Lower leg skin (tissue), 4 donors: ENCODE data around the gene DGCR2. TPM values are rescaled to one million over a fixed set of nuclear protein-coding genes. Genes with fewer than 3 reads are reported as not detected.

ENCODE experiments used
- DNase-seq, 2 donors: peaks; one replicate each; pipeline ENCODE4 v3.0.0-alpha.2; 2019; ENCODE audit warnings: low spot score in 2 of 2
- H3K4me3 ChIP-seq: fragments of 200-600 bp; sonication (generic); 2 replicates; pipeline ENCODE4 v1.5.1; 2017; ENCODE audit warnings: mild to moderate bottlenecking, low read depth; ENCODE audit not compliant: poor library complexity, severe bottlenecking
- CTCF ChIP-seq, 3 donors: fragments of 450-650 bp; IDR thresholded peaks; one replicate each; pipeline ENCODE4 v1.5.1; 2016; ENCODE audit warnings: antibody characterized with exemption in 3 of 3, mild to moderate bottlenecking in 3 of 3, moderate library complexity in 2 of 3
- POLR2A ChIP-seq, 2 donors: fragments of 450-650 bp; IDR thresholded peaks; one replicate each; pipeline ENCODE4 v1.6.1; 2016 to 2017; ENCODE audit warnings: antibody characterized with exemption in 2 of 2, mild to moderate bottlenecking in 1 of 2, moderate library complexity in 1 of 2
- WGBS, 2 donors: methylation state at CpG; one replicate each; pipeline ENCODE4 v1.1.5; 2018; 5-methylcytosine and 5-hydroxymethylcytosine counted together
- intact Hi-C: fragments of 100-400 bp; cut with DNase I; formaldehyde crosslinking; loops from one replicate; pipeline ENCODE4 v1.15.0; 2023; ENCODE audit warnings: low total_unique reads
- total RNA-seq, 4 donors: library from RNA; depleted of rRNA; stranded (reverse); fragments of >200 nt; gene quantifications; one replicate each; pipeline ENCODE4 v1.1.0, GENCODE V29; 2016

Gene DGCR2
- total RNA-seq, 4 donors from 2014 or later: 88.7 to 142 (median 141) TPM

GRCh38 chr22:19058713-19059451 lies 63.3 kb downstream of the DGCR2 start:
- peak in 1 of 2 donors; percentile 80 for DNase-seq
- WGBS, 2 donors: 85 to 91% methylated on average over 16 of the region's 16 CpGs
- H3K4me3 ChIP-seq: no peak overlapping the region
- no peak for TF ChIP-seq POLR2A (IDR thresholded peaks at IDR 0.05)
- intact Hi-C loops: no loop called here

GRCh38 chr22:19057999-19058491 lies 64.2 kb downstream of the DGCR2 start:
- intact Hi-C loops: no loop called here
- peak in 1 of 2 donors; percentile 61 for DNase-seq
- H3K4me3 ChIP-seq: no peak overlapping the region
- TF ChIP-seq POLR2A (IDR thresholded peaks at IDR 0.05) (no peak), CTCF (IDR thresholded peaks at IDR 0.05) (no peak)
- 87 to 90% methylated on average over 4 of the region's 4 CpGs for whole genome bisulfite sequencing, 2 donors

- WGBS, 2 donors: 75 to 90% methylated on average over 8 of the region's 8 CpGs
- no peak overlapping the region for H3K4me3 ChIP-seq
- peak in 1 of 2 donors; percentile 62 for DNase-seq
- TF ChIP-seq CTCF (IDR thresholded peaks at IDR 0.05) (no peak), POLR2A (IDR thresholded peaks at IDR 0.05) (no peak)
- intact Hi-C loops: no loop called here
These were observed 64.7 kb downstream of the DGCR2 start for GRCh38 chr22:19057539-19057938.

- no peak overlapping the region for H3K4me3 ChIP-seq
- peak in 1 of 2 donors; percentile 82 for DNase-seq
- intact Hi-C loops: no loop called here
- TF ChIP-seq CTCF (IDR thresholded peaks at IDR 0.05) (no peak), POLR2A (IDR thresholded peaks at IDR 0.05) (no peak)
- WGBS, 2 donors: 88 to 92% methylated on average over 13 of the region's 13 CpGs
These were observed 65.2 kb downstream of the DGCR2 start for GRCh38 chr22:19056951-19057401.

GRCh38 chr22:19055801-19056200 lies 66.4 kb downstream of the DGCR2 start:
- WGBS, 2 donors: 92% methylated on average over 14 to 17 of the region's 17 CpGs
- TF ChIP-seq POLR2A (IDR thresholded peaks at IDR 0.05) (no peak), CTCF (IDR thresholded peaks at IDR 0.05) (no peak)
- intact Hi-C loops: no loop called here
- peak in 1 of 2 donors; percentile 76 for DNase-seq
- H3K4me3 ChIP-seq: no peak overlapping the region

- intact Hi-C loops: no loop called here
- WGBS, 2 donors: 36 to 59% methylated on average over 4 of the region's 4 CpGs
- DNase-seq: peak in 1 of 2 donors; percentile 59
These were observed 69.2 kb downstream of the DGCR2 start for GRCh38 chr22:19052941-19053541.

More at GRCh38 chr22:19052941-19053541, 69.2 kb downstream of the DGCR2 start:
- no peak overlapping the region for H3K4me3 ChIP-seq
- TF ChIP-seq CTCF (IDR thresholded peaks at IDR 0.05) (no peak), POLR2A (IDR thresholded peaks at IDR 0.05) (no peak)
